ENCODE results near the gene CERK.

- TF ChIP-seq CTCF (IDR thresholded peaks at IDR 0.05; ENCODE audit: poor library complexity, severe bottlenecking) (no peak), TAF1 (IDR thresholded peaks at IDR 0.05; ENCODE audit: low read depth) (no peak), REST (IDR thresholded peaks at IDR 0.05; ENCODE audit: borderline replicate concordance) (no peak), EZH2 (IDR thresholded peaks at IDR 0.05; ENCODE audit: borderline replicate concordance, insufficient read depth, low read length, poor library complexity, severe bottlenecking) (no peak)
Observed at GRCh38 chr22:46686221-46687047, 51.6 kb downstream of the CERK start.
